Mesothelial cell of epicardium (in vitro differentiated cells): Measurements from ENCODE around the gene PTAFR. TPM values are rescaled to one million over a fixed set of nuclear protein-coding genes. Genes with fewer than 3 reads are reported as not detected.

Source experiments
- DNase-seq, 2 experiments: peaks; one replicate each; pipeline ENCODE4 v3.0.0; 2021; ENCODE audit warnings: low spot score in 2 of 2; ENCODE audit not compliant: unreplicated experiment in 2 of 2
- H3K27ac Mint-ChIP-seq: 2 replicates; pipeline ENCODE4 v1.8.0; 2021; ENCODE audit warnings: mixed read lengths
- H3K27me3 Mint-ChIP-seq: 2 replicates; pipeline ENCODE4 v1.8.0; 2021; ENCODE audit warnings: low read depth, mixed read lengths
- H3K36me3 Mint-ChIP-seq: 2 replicates; pipeline ENCODE4 v1.8.0; 2021; ENCODE audit warnings: mixed read lengths
- H3K4me1 Mint-ChIP-seq: 2 replicates; pipeline ENCODE4 v1.8.0; 2021; ENCODE audit warnings: mixed read lengths
- H3K4me3 Mint-ChIP-seq: 2 replicates; pipeline ENCODE4 v1.8.0; 2021; ENCODE audit warnings: mild to moderate bottlenecking, moderate library complexity, mixed read lengths
- H3K9me3 Mint-ChIP-seq: 2 replicates; pipeline ENCODE4 v1.8.0; 2021; ENCODE audit warnings: mixed read lengths
- total RNA-seq: library from RNA; stranded (reverse); gene quantifications from 3 replicates; pipeline ENCODE4 v1.2.1, GENCODE V29; 2021
- TF ChIP-seq, protein P1 (sequence below): fragments of 200-600 bp; sonication (generic); IDR thresholded peaks from one replicate; pipeline ENCODE4 v1.5.0; 2021; ENCODE audit warnings: antibody characterized with exemption; ENCODE audit not compliant: unreplicated experiment

PTAFR gene
- total RNA-seq, 1 donor from 2014 or later, result 0.18 TPM

DNA sequence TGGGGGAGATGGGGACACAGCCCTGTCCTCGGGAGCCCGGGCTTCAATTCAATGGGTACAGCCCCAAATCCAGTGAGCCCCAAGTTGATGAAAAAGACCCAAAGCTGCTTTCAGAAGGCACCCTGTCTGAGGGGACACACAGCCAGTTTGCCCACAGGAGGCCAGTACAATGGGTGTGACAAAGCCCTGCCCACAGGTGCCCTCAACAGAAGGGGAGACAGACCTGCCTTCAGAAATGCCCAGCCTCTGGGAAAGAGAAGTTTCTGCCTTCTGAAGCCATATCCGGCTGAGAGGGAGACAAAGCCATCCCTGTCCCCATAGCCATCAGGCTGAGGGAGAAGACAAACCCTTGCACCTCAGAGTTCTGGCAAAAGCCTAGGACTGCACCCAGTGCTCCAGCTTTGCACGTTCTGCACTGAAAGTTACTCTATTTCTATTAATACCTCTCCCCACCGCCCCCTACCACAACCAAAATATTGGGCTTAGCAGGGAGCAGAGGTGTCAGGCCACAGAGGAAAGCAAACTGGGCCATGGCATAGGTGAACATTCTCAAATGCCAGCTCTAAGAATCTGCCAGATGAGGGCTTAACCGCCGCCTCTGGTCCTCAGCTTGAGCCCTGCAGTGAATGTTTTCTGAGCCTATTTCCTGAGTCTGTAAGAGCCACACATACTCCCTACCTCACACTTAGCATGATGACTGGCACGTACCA, 18.0 kb upstream of the PTAFR start:
- Mint-ChIP-seq H3K27ac (no peak overlapping the region), H3K4me1 (peaks cover 15% of the 10 kb centered on the region), H3K27me3 (no peaks in the 10 kb centered on the region), H3K36me3 (peaks cover 9% of the 10 kb centered on the region), H3K9me3 (no peaks in the 10 kb centered on the region), H3K4me3 (no peak overlapping the region)
- DNase-seq, result no peak
- TF ChIP-seq, protein P1, sequence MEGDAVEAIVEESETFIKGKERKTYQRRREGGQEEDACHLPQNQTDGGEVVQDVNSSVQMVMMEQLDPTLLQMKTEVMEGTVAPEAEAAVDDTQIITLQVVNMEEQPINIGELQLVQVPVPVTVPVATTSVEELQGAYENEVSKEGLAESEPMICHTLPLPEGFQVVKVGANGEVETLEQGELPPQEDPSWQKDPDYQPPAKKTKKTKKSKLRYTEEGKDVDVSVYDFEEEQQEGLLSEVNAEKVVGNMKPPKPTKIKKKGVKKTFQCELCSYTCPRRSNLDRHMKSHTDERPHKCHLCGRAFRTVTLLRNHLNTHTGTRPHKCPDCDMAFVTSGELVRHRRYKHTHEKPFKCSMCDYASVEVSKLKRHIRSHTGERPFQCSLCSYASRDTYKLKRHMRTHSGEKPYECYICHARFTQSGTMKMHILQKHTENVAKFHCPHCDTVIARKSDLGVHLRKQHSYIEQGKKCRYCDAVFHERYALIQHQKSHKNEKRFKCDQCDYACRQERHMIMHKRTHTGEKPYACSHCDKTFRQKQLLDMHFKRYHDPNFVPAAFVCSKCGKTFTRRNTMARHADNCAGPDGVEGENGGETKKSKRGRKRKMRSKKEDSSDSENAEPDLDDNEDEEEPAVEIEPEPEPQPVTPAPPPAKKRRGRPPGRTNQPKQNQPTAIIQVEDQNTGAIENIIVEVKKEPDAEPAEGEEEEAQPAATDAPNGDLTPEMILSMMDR, result no peak

DNA sequence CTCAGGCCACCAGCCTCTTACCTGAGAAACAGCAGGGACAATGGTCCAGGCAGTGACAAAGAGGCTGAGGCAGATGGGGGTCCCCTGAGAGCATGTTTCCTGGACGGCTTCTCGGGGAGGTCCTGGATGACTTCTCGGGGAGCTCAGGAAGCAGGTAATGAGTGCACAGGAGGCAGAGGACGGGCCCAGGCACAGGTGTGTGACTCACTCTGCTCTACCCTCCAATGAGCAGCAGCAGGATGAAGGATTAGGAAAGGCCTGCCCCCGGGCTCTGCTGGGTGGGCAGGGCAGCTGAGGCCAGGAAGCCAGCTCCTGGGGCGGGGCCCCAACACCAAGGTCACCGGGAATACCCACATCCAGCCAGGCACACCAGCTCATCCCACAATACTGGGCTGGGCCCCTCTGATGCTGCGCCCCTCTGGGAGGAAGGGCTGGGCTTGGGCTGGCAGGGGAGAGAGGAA, 17.2 kb upstream of the PTAFR start:
- no peak overlapping the region for H3K27ac Mint-ChIP-seq
- no peak for DNase-seq
- H3K27me3 Mint-ChIP-seq, result no peaks in the 10 kb centered on the region
- no peak overlapping the region for H3K4me3 Mint-ChIP-seq
- H3K36me3 Mint-ChIP-seq, result peaks cover 3% of the 10 kb centered on the region
- peaks cover 15% of the 10 kb centered on the region for H3K4me1 Mint-ChIP-seq
- no peaks in the 10 kb centered on the region for H3K9me3 Mint-ChIP-seq
- TF ChIP-seq, protein P1, result no peak

DNA sequence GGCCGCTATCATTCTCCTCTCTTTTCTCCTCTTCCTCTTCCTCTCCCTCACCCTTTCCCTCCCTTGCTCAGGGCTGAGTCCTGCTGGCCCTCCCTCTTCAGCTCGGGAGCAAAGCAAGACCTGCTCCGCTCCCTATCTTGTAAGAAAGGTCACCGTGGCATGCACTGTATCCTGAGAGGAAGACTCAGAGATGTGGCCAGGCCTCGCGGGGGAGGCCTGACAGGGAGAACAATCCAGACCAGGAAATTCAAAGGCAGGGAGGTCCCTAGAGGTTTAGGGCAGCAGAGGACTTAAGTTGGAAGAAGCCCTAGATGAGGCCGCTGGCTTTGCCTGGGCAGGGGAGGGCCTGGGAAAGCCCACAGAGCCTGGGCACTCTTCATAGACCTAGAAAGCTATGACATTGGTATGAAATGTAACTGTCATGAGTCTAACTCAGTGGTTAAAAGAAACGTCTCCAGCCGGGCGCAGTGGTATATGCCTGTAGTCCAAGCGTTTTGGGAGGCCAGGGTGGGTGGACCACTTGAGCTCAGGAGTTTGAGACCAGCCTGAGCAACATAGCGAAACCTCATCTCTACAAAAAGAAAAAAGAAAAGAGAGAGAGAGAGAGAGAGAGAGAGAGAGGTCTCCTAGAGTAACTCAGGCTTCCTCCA, 14.6 kb upstream of the PTAFR start:
- peaks cover 2% of the 10 kb centered on the region for H3K4me1 Mint-ChIP-seq
- no peak for DNase-seq
- no peaks in the 10 kb centered on the region for H3K9me3 Mint-ChIP-seq
- no peaks in the 10 kb centered on the region for H3K36me3 Mint-ChIP-seq
- no peaks in the 10 kb centered on the region for H3K27me3 Mint-ChIP-seq
- H3K27ac Mint-ChIP-seq, result no peak overlapping the region
- TF ChIP-seq, protein P1, result no peak
- no peak overlapping the region for H3K4me3 Mint-ChIP-seq

DNA sequence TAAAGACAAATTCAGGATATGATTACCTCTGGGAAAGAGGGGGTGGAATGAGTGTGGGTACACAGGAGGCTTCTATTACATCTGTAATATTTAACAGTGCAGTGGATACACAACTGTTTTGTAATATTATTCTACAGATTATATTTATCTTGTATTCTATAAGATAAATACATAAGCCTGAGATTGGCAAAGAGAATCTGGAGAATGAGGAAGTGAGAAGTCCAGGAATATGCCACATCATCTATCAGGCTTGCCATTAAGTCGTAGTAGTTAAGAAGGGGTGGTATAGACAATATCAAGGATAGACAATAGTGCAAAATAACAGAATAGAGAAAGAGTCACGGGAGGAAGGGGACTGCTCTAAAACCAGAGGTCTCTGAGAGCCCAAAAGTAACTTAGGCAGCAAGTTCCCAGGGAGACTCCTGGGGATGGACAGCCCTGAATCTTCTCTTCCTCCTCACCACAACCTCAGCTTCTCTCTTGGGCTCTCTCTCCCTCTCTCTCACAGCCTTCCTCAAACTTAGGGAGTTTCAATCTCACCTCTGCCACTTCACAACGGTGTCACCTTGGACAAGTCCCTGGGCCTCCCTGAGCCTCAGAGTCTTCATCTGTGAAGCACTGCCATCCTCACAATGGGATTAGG, 14.0 kb upstream of the PTAFR start:
- H3K36me3 Mint-ChIP-seq, result no peaks in the 10 kb centered on the region
- TF ChIP-seq, protein P1, result no peak
- no peak overlapping the region for H3K27ac Mint-ChIP-seq

DNA sequence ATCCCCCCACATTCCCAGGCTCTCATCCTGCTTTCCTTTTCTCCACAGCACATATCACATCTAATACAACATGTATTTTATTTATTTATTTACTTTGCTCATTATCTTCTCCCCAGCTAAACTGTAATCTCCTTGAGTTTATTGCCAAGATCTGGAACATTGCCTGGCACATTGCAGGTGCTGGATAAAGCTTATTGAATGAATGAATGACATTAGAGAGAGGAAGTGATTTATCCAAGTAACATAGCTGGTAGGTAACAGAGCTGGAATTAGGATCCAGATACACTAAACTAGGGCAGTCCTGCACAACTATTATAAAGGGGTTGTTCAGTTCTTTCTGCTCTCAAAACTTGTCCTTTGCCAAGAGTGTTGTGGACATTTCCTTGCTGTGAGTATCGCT, 8.6 kb upstream of the PTAFR start:
- Mint-ChIP-seq H3K36me3 (no peaks in the 10 kb centered on the region), H3K4me3 (no peak overlapping the region), H3K9me3 (no peaks in the 10 kb centered on the region), H3K4me1 (no peaks in the 10 kb centered on the region), H3K27me3 (no peaks in the 10 kb centered on the region), H3K27ac (no peak overlapping the region)
- TF ChIP-seq, protein P1, result no peak
- DNase-seq, result no peak

More for the DNA sequence above, 14.0 kb upstream of the PTAFR start:
- DNase-seq, result no peak
- no peak overlapping the region for H3K4me3 Mint-ChIP-seq
- H3K4me1 Mint-ChIP-seq, result peaks cover 2% of the 10 kb centered on the region
- H3K9me3 Mint-ChIP-seq, result no peaks in the 10 kb centered on the region
- no peaks in the 10 kb centered on the region for H3K27me3 Mint-ChIP-seq
